Glutamatergic neuron (in vitro differentiated cells): ENCODE measurements around the gene MAPKAPK5. TPM values are rescaled to one million over a fixed set of nuclear protein-coding genes. Genes with fewer than 3 reads are reported as not detected.
"Not testable (repeated sequence)": the region's sequence is repeated elsewhere in the genome, so short reads cannot be mapped to it uniquely, and the experiment has no call there.

ENCODE experiments used
- DNase-seq: peaks from one replicate; pipeline ENCODE4 v3.0.0; 2022
- H3K27ac Mint-ChIP-seq: one replicate; pipeline ENCODE4 v1.8.0; 2020; ENCODE audit warnings: mild to moderate bottlenecking, mixed read lengths, inconsistent platforms; ENCODE audit not compliant: unreplicated experiment
- H3K27me3 Mint-ChIP-seq: one replicate; pipeline ENCODE4 v1.8.0; 2020; ENCODE audit warnings: mild to moderate bottlenecking, moderate library complexity, mixed read lengths, inconsistent platforms; ENCODE audit not compliant: unreplicated experiment
- H3K36me3 Mint-ChIP-seq: one replicate; pipeline ENCODE4 v1.8.0; 2020; ENCODE audit warnings: mild to moderate bottlenecking, mixed read lengths, inconsistent platforms; ENCODE audit not compliant: unreplicated experiment
- H3K4me1 Mint-ChIP-seq: one replicate; pipeline ENCODE4 v1.8.0; 2020; ENCODE audit warnings: mild to moderate bottlenecking, low read depth, mixed read lengths, inconsistent platforms; ENCODE audit not compliant: unreplicated experiment
- H3K4me3 Mint-ChIP-seq: one replicate; pipeline ENCODE4 v1.8.0; 2020; ENCODE audit warnings: mild to moderate bottlenecking, mixed read lengths, inconsistent platforms; ENCODE audit not compliant: unreplicated experiment
- H3K9me3 Mint-ChIP-seq: one replicate; pipeline ENCODE4 v1.8.0; 2020; ENCODE audit warnings: mild to moderate bottlenecking, moderate library complexity, mixed read lengths, inconsistent platforms; ENCODE audit not compliant: unreplicated experiment
- total RNA-seq: library from RNA; stranded (reverse); fragmentation: NEBNext Ultra II Directional; extraction: Animal tissue kit (Norgen Biotek cat#: 25700); gene quantifications from one replicate; pipeline ENCODE4 v1.2.1, GENCODE V29; 2021; ENCODE audit not compliant: unreplicated experiment
- TF ChIP-seq, protein P1 (sequence below): fragments of 200-600 bp; sonication (generic); IDR thresholded peaks from one replicate; pipeline ENCODE4 v1.5.0; 2021; ENCODE audit not compliant: partially characterized antibody, unreplicated experiment

Gene MAPKAPK5
- total RNA-seq, 1 donor from 2014 or later: 125 TPM

- TF ChIP-seq, protein P1, sequence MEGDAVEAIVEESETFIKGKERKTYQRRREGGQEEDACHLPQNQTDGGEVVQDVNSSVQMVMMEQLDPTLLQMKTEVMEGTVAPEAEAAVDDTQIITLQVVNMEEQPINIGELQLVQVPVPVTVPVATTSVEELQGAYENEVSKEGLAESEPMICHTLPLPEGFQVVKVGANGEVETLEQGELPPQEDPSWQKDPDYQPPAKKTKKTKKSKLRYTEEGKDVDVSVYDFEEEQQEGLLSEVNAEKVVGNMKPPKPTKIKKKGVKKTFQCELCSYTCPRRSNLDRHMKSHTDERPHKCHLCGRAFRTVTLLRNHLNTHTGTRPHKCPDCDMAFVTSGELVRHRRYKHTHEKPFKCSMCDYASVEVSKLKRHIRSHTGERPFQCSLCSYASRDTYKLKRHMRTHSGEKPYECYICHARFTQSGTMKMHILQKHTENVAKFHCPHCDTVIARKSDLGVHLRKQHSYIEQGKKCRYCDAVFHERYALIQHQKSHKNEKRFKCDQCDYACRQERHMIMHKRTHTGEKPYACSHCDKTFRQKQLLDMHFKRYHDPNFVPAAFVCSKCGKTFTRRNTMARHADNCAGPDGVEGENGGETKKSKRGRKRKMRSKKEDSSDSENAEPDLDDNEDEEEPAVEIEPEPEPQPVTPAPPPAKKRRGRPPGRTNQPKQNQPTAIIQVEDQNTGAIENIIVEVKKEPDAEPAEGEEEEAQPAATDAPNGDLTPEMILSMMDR: no peak
- H3K4me3 Mint-ChIP-seq: no peak overlapping the region
- H3K27me3 Mint-ChIP-seq: no peaks in the 10 kb centered on the region
- H3K4me1 Mint-ChIP-seq: no peaks in the 10 kb centered on the region
- no peaks in the 10 kb centered on the region for H3K9me3 Mint-ChIP-seq
- H3K27ac Mint-ChIP-seq: no peak overlapping the region
- H3K36me3 Mint-ChIP-seq: peaks cover 5% of the 10 kb centered on the region
- no peak for DNase-seq
Measured at GRCh38 chr12:111803851-111804250, 38.2 kb upstream of the MAPKAPK5 start.

GRCh38 chr12:111806304-111806703, 35.7 kb upstream of the MAPKAPK5 start:
- Mint-ChIP-seq H3K27ac (no peak overlapping the region), H3K4me3 (no peak overlapping the region), H3K4me1 (no peaks in the 10 kb centered on the region), H3K36me3 (no peaks in the 10 kb centered on the region), H3K27me3 (no peaks in the 10 kb centered on the region), H3K9me3 (no peaks in the 10 kb centered on the region)
- TF ChIP-seq, protein P1: no peak
- DNase-seq: no peak

DNA sequence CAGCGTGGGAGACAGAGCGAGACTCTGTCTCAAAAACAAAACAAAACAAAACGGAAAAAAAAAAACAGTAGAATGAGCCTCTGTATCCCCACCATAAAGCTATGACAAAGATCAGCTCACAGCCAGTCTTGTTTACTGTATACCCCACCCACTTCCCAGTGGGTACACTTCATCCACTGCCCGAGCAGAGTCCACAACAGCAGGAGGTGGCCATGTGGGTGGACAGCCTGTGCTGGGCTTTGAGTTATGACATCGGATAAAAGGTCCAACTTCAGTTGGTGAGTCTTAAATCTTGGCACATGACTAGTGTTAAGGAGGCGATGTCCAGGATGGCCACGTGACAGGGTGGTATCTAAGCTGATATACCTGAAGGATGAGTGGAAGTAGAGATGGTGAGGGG, 34.8 kb upstream of the MAPKAPK5 start:
- DNase-seq: no peak
- H3K9me3 Mint-ChIP-seq: no peaks in the 10 kb centered on the region
- H3K27ac Mint-ChIP-seq: no peak overlapping the region
- H3K4me1 Mint-ChIP-seq: no peaks in the 10 kb centered on the region
- no peaks in the 10 kb centered on the region for H3K36me3 Mint-ChIP-seq
- H3K27me3 Mint-ChIP-seq: no peaks in the 10 kb centered on the region
- TF ChIP-seq, protein P1: no peak
- no peak overlapping the region for H3K4me3 Mint-ChIP-seq

DNA sequence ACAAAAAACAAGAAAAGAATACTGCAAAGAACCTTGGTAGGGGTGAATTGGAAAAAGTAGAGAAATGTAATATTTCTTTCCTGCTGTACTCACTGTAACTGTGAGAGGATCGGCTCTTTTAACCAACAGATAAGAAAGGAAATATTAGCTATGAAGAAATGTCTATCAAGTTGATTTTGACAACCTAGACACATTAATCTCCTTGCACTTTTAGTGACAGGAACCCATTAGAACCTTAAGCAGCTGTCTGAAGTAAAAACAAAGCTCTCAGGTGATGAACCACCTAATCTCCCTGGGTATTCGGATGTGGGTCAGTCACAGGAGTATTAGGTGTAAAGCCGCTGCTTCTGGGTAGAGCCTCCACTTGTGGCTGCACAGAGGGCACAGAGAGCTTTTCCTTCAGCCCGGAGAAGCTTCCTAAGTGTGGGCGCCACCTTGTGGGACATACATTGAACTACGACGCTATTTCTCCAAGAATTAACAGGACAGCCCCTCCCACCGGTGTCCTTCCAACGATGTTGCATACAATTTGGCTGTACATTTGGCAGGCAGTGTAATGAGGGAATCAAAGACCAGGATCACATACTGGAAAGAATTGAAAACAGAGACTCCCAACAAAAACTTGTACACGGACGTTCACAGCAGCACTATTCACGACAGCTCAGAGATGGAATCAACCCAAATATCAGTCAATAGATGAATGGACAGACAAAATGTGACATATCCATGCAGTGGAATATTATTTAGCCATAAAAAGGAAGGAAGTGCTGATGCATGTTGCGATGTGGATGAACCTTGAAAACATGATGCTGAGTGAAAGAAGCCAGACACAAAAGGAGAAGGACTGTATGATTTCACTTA, 28.9 kb upstream of the MAPKAPK5 start:
- TF ChIP-seq, protein P1: peak; percentile 73
- peaks cover 1% of the 10 kb centered on the region for H3K27me3 Mint-ChIP-seq
- no peak overlapping the region for H3K27ac Mint-ChIP-seq
- H3K4me1 Mint-ChIP-seq: no peaks in the 10 kb centered on the region
- peaks cover 2% of the 10 kb centered on the region for H3K9me3 Mint-ChIP-seq
- DNase-seq: peak; percentile 74
- H3K4me3 Mint-ChIP-seq: no peak overlapping the region
- no peaks in the 10 kb centered on the region for H3K36me3 Mint-ChIP-seq

DNA sequence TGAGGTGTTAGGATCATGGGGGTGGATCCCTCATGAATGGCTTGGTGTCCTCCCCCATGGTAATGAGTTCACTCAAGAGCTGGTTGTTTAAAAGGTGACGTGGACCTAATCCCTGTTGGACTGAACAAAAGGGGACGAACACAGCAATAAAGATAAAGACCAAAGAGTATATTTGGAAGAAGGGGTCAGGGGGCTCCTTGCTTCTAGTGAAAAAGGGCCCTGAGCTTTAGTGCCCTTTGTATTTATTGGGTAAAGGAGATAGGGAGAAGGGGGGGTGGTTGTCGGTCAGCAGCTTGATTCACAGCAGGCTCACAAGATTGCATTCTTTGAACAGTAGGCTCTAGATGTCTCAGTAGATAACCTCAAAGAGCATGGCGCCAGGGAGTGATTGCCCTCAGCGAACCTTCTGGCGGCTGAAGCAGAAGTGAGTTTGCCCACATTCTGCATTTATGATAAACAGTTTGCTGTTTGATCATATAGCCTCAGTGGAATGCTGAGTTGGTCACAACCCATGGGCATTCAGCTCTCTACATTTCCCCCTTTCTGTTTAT, 25.9 kb upstream of the MAPKAPK5 start:
- no peak overlapping the region for H3K27ac Mint-ChIP-seq
- H3K27me3 Mint-ChIP-seq: peaks cover 1% of the 10 kb centered on the region
- H3K9me3 Mint-ChIP-seq: peaks cover 2% of the 10 kb centered on the region
- H3K4me1 Mint-ChIP-seq: no peaks in the 10 kb centered on the region
- TF ChIP-seq, protein P1: no peak
- no peak for DNase-seq
- H3K36me3 Mint-ChIP-seq: no peaks in the 10 kb centered on the region
- no peak overlapping the region for H3K4me3 Mint-ChIP-seq

GRCh38 chr12:111816898-111817297, 25.1 kb upstream of the MAPKAPK5 start:
- DNase-seq, H3K4me3 Mint-ChIP-seq, H3K27ac Mint-ChIP-seq, H3K9me3 Mint-ChIP-seq, H3K4me1 Mint-ChIP-seq, H3K36me3 Mint-ChIP-seq, H3K27me3 Mint-ChIP-seq: not testable (repeated sequence)
